Pancreas (tissue), 10 donors: Measurements from ENCODE around the gene HBS1L. TPM values are rescaled to one million over a fixed set of nuclear protein-coding genes. Genes with fewer than 3 reads are reported as not detected.

ENCODE experiments used
- ATAC-seq, 4 donors: fragments of 200-7000 bp; cut with Tn5 transposase; one replicate each; pipeline versions ENCODE4 v1.8.0 to v1.9.1; 2020; ENCODE audit warnings: mild to moderate bottlenecking in 4 of 4, moderate library complexity in 4 of 4
- DNase-seq, 6 donors: peaks; one replicate each; pipeline ENCODE4 v3.0.0-alpha.2; 2020
- FAIRE-seq: peaks from 2 replicates; lab custom pipeline; 2012; peaks lifted over from hg19 to GRCh38; lab: Jason Lieb, UNC
- H3K27ac ChIP-seq, 4 donors: fragments of 200-600 bp; sonication (generic); 1 replicate in 3 of 4; 2 replicates in 1 of 4; pipeline versions ENCODE4 v1.5.0 to v1.8.0; 2020
- H3K27me3 ChIP-seq, 4 donors: fragments of 200-600 bp; one replicate each; pipeline ENCODE4 v1.8.0; 2021
- H3K36me3 ChIP-seq, 3 donors: fragments of 200-600 bp; sonication (generic) in 1 of 3; one replicate each; pipeline versions ENCODE4 v1.5.0 to v1.8.0; 2020 to 2021
- H3K4me1 ChIP-seq, 3 donors: fragments of 200-600 bp; one replicate each; pipeline ENCODE4 v1.8.0; 2021
- H3K4me3 ChIP-seq, 4 donors: fragments of 200-600 bp; sonication (generic) in 2 of 4; one replicate each; pipeline versions ENCODE4 v1.5.0 to v1.8.0; 2020 to 2021
- H3K9me3 ChIP-seq, 4 donors: fragments of 200-600 bp; one replicate each; pipeline ENCODE4 v1.8.0; 2021
- WGBS, 2 donors: extraction: QIAGEN DNeasy Blood & Tissue Kit; methylation state at CpG; one replicate each; pipeline ENCODE4 v1.1.7; 2013; 5-methylcytosine and 5-hydroxymethylcytosine counted together
- intact Hi-C, 3 donors: fragments of 100-400 bp; cut with DNase I; formaldehyde crosslinking; loops; one replicate each; pipeline versions ENCODE4 v1.11.1 to v1.14.2; 2022
- polyA plus RNA-seq, 2 donors: library from polyadenylated mRNA; stranded (reverse); fragments of 200-250 nt; gene quantifications; one replicate each; pipeline ENCODE4 v1.2.3, GENCODE V29; 2013
- total RNA-seq, 6 donors: library from RNA; stranded (reverse); fragmentation: NEBNext Ultra II Directional in 4 of 6; extraction: Animal tissue kit (Norgen Biotek cat#: 25700) in 4 of 6; gene quantifications; one replicate each; pipeline versions ENCODE4 v1.2.1 to v1.2.4, GENCODE V29; 2021 to 2023
- TF ChIP-seq, protein P1 (sequence below), 4 donors: fragments of 200-600 bp; sonication (generic) in 3 of 4; IDR thresholded peaks; one replicate each; pipeline versions ENCODE4 v1.5.0 to v1.8.0; 2021; ENCODE audit warnings: antibody characterized with exemption in 4 of 4
- donor health status: healthy with polysubstance abuse.
- donor health status: DM: no; HTN: no; CAD: no; lungs with moderate emphysema.
- donor health status: DM: no; HTN: no; CAD: no.
- donor health status: control.
- donor health status: control.
- donor health status: Bipolar disorder and iron deficiency.
- donor health status: DM: yes; HTN: yes; CAD: no.
- donor health status: DM: no; HTN: no; CAD: no.
- donor health status: DM: no; HTN: no; CAD: no.
- donor health status: DM: yes; HTN: yes; CAD: no.

The HBS1L gene
- total and polyA plus RNA-seq, 8 donors, result 10.3 to 41.5 (median 38.9) TPM

DNA sequence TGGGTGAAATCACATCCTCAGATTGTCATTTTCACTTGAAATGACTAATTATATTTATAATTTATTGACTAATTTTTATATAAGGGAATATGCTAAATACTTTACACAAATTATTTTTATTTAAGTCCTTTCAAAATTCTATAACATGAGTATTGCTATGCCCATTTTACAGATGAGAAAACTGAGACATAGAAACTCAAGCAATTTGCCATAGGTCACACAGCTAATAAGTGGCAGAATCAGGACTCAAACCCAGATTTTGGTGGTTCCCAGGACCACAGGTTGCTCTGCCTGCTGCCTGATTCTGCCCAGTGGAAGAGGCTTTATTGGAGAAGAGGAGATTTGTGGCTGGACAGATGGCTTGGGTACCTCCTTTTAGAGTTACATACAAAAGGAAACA is 109.6 kb downstream of the HBS1L start:
- intact Hi-C loops, result no loop called here
- H3K36me3 ChIP-seq, result no peaks in the 10 kb centered on the region
- no peak overlapping the region for H3K27ac ChIP-seq
- no peak for DNase-seq
- no peaks in the 10 kb centered on the region for H3K9me3 ChIP-seq
- H3K4me3 ChIP-seq, result no peak overlapping the region
- H3K27me3 ChIP-seq, result no peaks in the 10 kb centered on the region
- ATAC-seq, result no peak
- TF ChIP-seq, protein P1, sequence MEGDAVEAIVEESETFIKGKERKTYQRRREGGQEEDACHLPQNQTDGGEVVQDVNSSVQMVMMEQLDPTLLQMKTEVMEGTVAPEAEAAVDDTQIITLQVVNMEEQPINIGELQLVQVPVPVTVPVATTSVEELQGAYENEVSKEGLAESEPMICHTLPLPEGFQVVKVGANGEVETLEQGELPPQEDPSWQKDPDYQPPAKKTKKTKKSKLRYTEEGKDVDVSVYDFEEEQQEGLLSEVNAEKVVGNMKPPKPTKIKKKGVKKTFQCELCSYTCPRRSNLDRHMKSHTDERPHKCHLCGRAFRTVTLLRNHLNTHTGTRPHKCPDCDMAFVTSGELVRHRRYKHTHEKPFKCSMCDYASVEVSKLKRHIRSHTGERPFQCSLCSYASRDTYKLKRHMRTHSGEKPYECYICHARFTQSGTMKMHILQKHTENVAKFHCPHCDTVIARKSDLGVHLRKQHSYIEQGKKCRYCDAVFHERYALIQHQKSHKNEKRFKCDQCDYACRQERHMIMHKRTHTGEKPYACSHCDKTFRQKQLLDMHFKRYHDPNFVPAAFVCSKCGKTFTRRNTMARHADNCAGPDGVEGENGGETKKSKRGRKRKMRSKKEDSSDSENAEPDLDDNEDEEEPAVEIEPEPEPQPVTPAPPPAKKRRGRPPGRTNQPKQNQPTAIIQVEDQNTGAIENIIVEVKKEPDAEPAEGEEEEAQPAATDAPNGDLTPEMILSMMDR (IDR thresholded peaks at IDR 0.05), result no peak
- peaks cover 0 to 8% (median 0%) of the 10 kb centered on the region in 3 donors for H3K4me1 ChIP-seq
- no peak for FAIRE-seq

DNA sequence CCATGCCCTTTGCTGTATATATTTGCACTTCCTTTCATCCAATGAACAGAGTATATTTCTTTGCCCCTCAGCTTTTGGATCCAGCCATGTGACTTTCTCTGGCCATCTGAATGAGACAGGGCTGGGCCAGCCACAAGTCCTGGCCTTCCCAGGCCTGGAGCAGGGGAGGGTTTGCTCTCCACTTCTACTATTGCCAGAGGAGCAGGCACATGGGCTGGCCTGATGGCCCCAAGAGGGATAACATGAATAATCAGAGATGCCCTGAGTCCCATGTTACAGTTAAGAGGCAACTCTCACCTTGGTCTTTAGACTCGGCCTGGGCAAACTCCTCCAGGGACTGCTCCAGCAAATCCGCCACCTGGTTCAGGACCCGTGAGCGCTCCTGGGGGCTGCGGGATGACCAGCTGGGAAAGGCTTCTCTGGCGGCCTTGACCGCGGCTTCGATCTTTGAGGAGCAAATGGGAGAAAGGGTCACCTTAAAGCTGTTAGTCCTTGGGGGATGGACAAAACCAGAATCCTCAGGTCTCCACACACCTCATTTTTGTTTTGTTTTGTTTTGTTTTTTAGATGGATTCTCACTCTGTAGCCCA is 111.0 kb downstream of the HBS1L start:
- FAIRE-seq (no peak), ATAC-seq (no peak), DNase-seq (no peak)
- Histone ChIP-seq H3K36me3 (no peaks in the 10 kb centered on the region), H3K4me1 (peaks cover 0 to 2% (median 0%) of the 10 kb centered on the region in 3 donors), H3K4me3 (no peak overlapping the region), H3K27me3 (no peaks in the 10 kb centered on the region), H3K27ac (no peak overlapping the region), H3K9me3 (no peaks in the 10 kb centered on the region)
- TF ChIP-seq, protein P1 (IDR thresholded peaks at IDR 0.05), result no peak
- intact Hi-C loops, result no loop called here
- WGBS, 2 donors, result 90 to 91% methylated on average over 9 of the region's 9 CpGs

DNA sequence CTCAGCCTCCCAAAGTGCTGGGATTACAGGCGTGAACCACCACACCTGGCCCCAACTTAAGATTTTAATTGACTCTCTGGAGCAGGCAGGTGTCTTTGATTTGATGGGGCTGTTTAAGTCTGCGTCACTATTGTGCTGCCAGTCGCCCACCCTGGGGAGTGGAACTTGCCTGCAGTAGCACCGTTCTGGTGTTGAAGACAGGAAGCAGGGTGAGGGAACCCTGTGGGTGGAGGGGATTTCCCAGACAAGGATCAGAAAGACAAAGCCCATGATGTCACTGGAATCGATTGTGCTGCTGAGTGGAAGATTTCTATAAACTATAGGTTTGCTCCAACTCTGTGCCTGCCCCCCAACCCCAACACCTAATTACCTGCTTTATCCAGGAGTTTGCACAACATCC is 115.7 kb downstream of the HBS1L start:
- 75 to 81% methylated on average over 5 of the region's 5 CpGs for WGBS, 2 donors
- Histone ChIP-seq H3K27me3 (no peaks in the 10 kb centered on the region), H3K4me3 (no peak overlapping the region), H3K36me3 (no peaks in the 10 kb centered on the region), H3K9me3 (no peaks in the 10 kb centered on the region), H3K4me1 (no peaks in the 10 kb centered on the region), H3K27ac (no peak overlapping the region)
- FAIRE-seq, result no peak
- DNase-seq, result no peak
- intact Hi-C loops, result loop anchor here in 1 of 3 donors (10.0 kb wide), 1 partner anchor 784 kb away; no protein-coding TSS in a partner anchor
- ATAC-seq, result no peak
- TF ChIP-seq, protein P1 (IDR thresholded peaks at IDR 0.05), result no peak

DNA sequence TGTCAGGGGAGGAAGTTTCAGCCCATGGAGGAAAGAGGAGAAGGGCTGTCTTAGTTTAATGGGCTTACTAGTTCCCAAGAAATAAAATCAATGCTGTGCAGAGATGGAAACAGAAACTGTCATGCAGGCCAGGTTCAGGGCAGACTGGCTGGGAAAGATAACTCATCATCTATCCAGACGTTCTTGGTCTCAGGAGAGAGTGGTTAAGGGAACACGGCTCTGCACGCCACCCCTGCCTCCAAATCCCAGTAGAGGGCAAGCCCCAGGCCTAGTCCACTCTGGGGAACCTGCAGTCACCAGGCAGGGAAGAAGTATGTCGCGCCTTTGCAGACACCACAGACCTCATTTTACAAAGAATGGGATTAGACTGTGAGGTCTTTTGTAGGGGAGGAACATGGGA is 117.2 kb downstream of the HBS1L start:
- DNase-seq, result no peak
- Histone ChIP-seq H3K9me3 (no peaks in the 10 kb centered on the region), H3K4me3 (no peak overlapping the region), H3K4me1 (no peaks in the 10 kb centered on the region), H3K27ac (no peak overlapping the region), H3K27me3 (no peaks in the 10 kb centered on the region), H3K36me3 (no peaks in the 10 kb centered on the region)
- TF ChIP-seq, protein P1 (IDR thresholded peaks at IDR 0.05), result no peak
- FAIRE-seq, result no peak
- WGBS, 2 donors, result 79 to 85% methylated on average over 5 of the region's 5 CpGs
- intact Hi-C loops, result loop anchor here in 1 of 3 donors (10.0 kb wide), 1 partner anchor 783 kb away; no protein-coding TSS in a partner anchor
- no peak for ATAC-seq

DNA sequence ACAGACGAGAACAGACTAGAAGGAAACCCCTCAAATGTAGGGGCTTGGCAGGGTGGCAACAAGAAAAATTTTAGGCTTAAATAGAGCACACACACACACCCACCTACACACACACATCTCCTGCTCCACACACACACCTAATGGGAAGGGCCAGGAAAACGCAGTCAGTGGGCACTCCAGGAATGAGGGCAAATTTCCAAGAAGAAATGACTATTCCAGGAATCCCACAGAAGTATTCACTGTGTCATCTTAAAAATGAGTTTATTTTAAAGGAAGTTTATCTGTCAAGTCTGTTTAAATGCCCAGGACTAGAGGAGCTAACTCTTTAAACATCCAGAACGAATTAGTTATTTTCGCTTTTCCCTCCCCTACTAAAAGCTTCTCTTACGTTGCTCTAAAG is 117.7 kb downstream of the HBS1L start:
- FAIRE-seq (no peak), DNase-seq (no peak), ATAC-seq (no peak)
- Histone ChIP-seq H3K27ac (no peak overlapping the region), H3K4me1 (no peaks in the 10 kb centered on the region), H3K27me3 (no peaks in the 10 kb centered on the region), H3K4me3 (no peak overlapping the region), H3K9me3 (no peaks in the 10 kb centered on the region), H3K36me3 (no peaks in the 10 kb centered on the region)
- TF ChIP-seq, protein P1 (IDR thresholded peaks at IDR 0.05), result no peak
- 76 to 77% methylated on average over 5 of the region's 5 CpGs for WGBS, 2 donors
- intact Hi-C loops, result loop anchor here in 1 of 3 donors (10.0 kb wide), 1 partner anchor 782 kb away; no protein-coding TSS in a partner anchor
